ENCODE measurements around the gene TMEM81.

The TMEM81 gene

DNA sequence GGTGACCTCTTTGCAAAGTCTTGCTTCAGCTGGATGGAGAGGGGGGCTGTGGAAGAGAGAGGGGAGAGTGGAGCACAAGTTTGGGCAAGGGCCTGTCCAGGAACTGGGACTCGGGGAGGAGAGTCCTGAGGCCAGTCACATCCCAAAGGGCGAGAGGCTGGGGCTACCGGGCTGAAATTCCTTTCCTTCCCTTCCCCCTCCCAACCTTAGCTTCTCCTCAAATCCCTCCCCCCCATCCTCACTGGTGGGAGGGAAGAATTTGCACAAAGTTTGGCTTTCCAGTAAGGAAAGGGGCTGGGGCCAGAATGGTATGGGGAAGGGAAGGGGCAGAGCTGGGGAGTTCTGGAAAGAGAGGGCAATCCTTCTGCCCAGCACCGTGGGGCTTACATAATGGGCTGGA lies 40.4 kb downstream of the TMEM81 start:
- DNase-seq (ENCODE audit: low read depth, low spot score) = no peak
- TF ChIP-seq, protein P1, sequence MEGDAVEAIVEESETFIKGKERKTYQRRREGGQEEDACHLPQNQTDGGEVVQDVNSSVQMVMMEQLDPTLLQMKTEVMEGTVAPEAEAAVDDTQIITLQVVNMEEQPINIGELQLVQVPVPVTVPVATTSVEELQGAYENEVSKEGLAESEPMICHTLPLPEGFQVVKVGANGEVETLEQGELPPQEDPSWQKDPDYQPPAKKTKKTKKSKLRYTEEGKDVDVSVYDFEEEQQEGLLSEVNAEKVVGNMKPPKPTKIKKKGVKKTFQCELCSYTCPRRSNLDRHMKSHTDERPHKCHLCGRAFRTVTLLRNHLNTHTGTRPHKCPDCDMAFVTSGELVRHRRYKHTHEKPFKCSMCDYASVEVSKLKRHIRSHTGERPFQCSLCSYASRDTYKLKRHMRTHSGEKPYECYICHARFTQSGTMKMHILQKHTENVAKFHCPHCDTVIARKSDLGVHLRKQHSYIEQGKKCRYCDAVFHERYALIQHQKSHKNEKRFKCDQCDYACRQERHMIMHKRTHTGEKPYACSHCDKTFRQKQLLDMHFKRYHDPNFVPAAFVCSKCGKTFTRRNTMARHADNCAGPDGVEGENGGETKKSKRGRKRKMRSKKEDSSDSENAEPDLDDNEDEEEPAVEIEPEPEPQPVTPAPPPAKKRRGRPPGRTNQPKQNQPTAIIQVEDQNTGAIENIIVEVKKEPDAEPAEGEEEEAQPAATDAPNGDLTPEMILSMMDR (IDR thresholded peaks at IDR 0.05; ENCODE audit: insufficient read depth, low read length, missing control alignments) = no peak
- CTCF ChIA-PET = interaction anchor here (1.0 to 2.0 kb wide), 2 partner anchors 18 to 236 kb away, joined by 3 to 14 read pairs; no protein-coding TSS in a partner anchor
- no peak overlapping the region for H3K4me3 ChIP-seq (ENCODE audit: low read depth, low read length)
- POLR2A ChIA-PET = no interaction called here

DNA sequence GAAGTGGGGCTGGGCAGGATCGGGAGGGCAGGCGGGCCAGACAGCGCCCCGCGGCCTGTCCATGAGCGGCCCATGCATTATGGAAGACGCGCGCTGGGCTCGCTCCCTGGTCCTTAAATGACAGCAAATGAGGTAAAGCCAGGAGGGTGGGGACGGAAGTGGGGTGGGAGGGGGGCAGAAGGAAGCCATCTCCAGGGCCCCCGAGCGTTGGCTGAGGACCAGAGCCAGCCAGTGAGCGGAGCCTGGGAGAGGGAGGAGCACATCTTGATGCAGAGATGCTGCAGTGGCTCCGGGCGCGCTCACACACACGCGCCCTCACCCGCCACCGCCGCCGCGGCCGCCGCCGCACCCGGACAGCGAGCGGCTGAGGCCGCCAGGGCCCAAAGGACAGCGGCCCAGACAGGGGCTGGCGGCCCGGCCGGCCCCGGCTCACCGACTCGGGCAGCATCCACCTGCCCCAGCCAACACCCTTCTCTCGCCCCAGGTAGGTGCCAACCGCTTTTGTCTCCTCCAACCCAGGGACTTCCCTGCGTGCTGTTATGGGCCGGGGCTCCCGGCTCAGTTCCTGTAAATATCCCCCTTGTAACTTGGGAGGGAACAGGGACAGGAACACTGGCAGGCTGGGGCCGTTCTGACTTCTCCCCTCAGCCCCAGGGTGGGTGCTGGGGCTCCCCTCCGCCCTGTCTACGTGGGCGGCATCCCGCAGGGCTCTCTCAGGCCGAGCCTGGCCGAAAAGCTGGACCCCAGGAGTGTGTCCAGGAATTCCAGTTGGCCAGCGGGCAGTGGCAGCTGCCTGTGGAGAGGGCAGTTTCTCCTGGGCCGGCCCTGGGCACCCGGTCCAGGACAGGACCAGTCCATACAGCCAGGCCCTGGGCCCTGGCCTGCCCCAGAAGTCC lies 41.1 kb downstream of the TMEM81 start, which contains the start of gene CNTN2:
Gene CNTN2, plus strand, starts transcription at position 302 of the 896 bp plus-strand sequence. CDS start 9,974 bp downstream, outside the sequence.
- POLR2A ChIA-PET = no interaction called here
- H3K4me3 ChIP-seq (ENCODE audit: low read depth, low read length) = no peak within 1 kb of the TSS
- CTCF ChIA-PET = interaction anchor here (1.0 to 5.9 kb wide), 3 partner anchors 18 to 236 kb away, joined by 3 to 47 read pairs (median 14); no protein-coding TSS in a partner anchor
- TF ChIP-seq, protein P1 (IDR thresholded peaks at IDR 0.05; ENCODE audit: insufficient read depth, low read length, missing control alignments) = no peak
- no peak for DNase-seq (ENCODE audit: low read depth, low spot score)

DNA sequence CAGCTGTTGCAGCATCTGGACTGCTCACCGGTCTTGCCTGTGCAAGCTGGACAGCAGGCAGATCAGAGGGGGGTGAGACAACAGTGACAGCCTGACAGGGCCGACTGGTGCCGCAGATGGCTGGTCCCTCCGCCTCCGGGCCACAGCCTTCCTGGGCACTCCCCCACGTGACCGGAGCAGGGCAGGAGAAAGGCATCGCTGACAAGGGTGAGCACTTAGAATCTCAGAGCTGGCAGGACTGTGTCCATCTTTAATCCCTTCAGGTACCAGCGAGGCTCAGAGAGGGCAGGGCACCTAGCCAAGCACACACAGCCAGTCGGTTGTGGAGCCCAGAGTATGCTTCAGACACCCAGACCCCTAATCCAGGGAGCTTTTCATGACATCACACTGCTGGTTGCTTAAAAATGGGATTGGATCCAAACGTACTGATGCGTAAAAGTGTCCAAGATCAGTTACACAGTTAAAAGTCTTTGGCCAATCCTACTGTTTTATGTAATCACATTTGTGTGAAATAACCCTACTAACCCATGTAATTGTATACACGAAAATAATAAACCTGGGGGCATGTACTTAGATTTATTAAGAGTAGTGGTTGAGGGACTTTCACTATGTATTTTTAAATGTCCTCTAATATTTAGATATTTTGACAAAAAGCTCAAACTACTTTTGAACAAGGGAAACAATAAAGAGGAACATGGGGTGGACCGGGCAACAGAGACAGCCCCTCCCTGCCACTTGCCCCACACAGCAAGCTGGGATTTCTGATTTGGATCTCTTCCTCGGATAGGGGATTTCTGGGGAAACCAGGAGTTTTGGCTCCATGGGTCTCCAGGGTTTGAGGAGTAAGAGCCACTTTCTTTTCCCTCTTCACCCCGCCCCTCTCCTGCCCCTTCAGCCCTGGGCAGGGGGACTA lies 42.0 kb downstream of the TMEM81 start:
- TF ChIP-seq, protein P1 (IDR thresholded peaks at IDR 0.05; ENCODE audit: insufficient read depth, low read length, missing control alignments) = no peak
- ChIA-PET CTCF (interaction anchor here (5.9 kb wide), 1 partner anchor 20 kb away, joined by 47 read pairs; no protein-coding TSS in a partner anchor), POLR2A (no interaction called here)
- no peak for DNase-seq (ENCODE audit: low read depth, low spot score)
- no peak overlapping the region for H3K4me3 ChIP-seq (ENCODE audit: low read depth, low read length)

DNA sequence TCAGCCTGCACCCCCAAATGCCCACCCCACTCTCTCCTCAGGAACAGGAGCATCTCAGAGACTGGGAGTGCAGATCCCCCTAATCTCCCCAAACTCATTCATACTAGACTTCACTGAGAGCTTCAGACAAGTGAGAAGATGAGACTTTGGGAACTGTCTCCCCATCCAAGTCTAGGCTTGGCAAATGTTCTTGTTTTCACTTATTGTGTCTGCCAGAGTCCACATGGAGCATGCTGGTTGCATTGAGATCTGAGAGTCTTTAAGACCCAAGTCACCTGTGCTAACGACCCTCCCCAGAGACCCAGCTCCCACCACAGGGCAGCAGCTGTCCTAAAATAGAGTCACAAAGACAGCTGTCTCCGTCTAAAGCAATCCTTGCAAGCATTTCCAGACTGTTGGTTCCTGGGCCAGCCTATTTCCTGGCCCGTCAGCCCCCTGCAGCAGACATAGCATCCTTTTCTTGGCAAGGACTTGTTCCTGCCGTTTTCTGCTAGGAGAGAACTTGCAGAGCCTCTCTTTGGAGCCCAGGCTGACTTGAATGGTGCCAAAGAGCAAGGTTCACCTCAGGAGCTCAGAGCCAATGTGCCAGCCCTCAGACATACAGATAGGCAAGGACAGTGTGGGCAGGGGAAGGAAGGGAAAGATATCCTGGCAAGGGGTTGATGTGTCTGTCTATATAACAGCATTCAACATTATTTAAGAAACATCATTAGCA lies 43.1 kb downstream of the TMEM81 start:
- CTCF ChIA-PET = interaction anchor here (5.9 kb wide), 1 partner anchor 21 kb away, joined by 47 read pairs; no protein-coding TSS in a partner anchor
- POLR2A ChIA-PET = no interaction called here

DNA sequence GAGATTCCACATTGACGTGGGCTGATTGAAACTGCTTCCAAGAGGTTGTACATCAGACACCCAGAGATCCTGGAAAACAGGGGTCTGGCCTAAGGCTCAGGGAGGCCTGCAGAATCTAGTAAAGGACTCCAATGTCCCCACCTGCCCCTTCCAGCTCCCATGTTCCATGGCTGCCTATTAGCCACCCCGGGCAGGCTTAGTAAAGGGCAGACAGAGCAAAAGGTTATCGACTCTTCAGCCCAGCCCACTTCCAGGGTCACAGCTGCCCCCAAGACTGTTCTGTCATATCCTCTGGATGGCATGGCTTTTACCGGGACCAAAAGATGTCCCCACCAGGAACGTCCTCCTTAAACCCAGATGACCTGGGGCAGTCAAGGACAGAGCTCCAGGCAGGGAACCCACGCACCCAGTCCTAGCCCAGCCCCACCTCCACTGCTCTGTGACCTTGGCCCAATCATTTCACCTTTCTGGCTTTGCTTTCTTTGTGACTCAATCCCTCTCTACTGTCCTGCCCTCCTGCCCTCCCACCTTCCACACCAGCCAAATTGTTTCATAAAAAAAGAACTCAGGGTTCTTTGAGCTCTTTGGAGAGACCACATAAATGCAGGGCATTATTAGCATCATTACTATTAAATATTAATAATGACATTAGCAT lies 46.0 kb downstream of the TMEM81 start:
- DNase-seq (ENCODE audit: low read depth, low spot score) = no peak
- CTCF ChIA-PET = interaction anchor here (0.8 to 5.9 kb wide), 5 partner anchors 11 to 395 kb away, joined by 3 to 47 read pairs (median 5); no protein-coding TSS in a partner anchor
- H3K4me3 ChIP-seq (ENCODE audit: low read depth, low read length) = no peak overlapping the region
- TF ChIP-seq, protein P1 (IDR thresholded peaks at IDR 0.05; ENCODE audit: insufficient read depth, low read length, missing control alignments) = no peak
- POLR2A ChIA-PET = no interaction called here

More for the DNA sequence above, 43.1 kb downstream of the TMEM81 start:
- TF ChIP-seq, protein P1 (IDR thresholded peaks at IDR 0.05; ENCODE audit: insufficient read depth, low read length, missing control alignments) = no peak
- no peak overlapping the region for H3K4me3 ChIP-seq (ENCODE audit: low read depth, low read length)
- DNase-seq (ENCODE audit: low read depth, low spot score) = no peak
